Suppressor macrophage treated with lipopolysaccharide for 1 hour (primary cell): ENCODE results near the gene ANGPTL8.
A peak's percentile ranks its signal among the peaks of the same experiment; 100 is the strongest.

Source experiments
- DNase-seq, 3 donors: peaks; one replicate each; pipeline ENCODE4 v3.0.0-alpha.2; 2020 to 2022

The ANGPTL8 gene

DNA sequence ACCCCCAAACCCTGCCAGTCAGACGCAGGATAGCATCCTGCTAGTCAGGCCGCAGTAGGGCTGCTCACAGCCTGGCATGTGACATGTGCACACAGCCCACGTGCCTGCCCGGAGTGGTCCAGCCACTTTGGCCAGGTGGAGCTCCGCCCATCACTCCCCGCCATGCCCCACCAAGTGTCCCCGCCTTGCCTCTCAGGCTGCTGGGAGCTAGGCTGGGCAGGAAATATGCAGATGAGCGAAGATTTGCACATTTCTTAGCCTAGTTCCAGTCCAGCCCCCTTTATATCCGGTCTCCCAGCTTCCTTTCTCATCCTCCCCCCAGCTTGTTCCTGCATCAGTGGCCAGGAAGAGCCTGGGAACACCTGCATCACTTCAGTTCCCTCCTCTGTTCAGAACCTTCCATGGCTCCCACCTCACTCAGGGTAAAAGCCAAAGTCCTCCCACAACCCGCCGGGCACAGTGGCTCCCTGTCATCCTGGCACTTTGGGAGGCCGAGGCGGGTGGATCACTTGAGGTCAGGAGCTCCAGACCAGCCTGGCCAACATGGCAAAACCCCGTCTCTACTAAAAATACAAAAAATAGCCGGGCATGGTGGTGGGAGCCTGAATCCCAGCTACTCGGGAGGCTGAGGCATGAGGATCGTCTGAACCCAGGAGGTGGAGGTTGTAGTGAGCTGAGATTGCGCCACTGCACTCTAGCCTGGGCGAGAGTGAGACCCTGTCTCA, 25.2 kb downstream of the ANGPTL8 start:
- no peak for DNase-seq

DNA sequence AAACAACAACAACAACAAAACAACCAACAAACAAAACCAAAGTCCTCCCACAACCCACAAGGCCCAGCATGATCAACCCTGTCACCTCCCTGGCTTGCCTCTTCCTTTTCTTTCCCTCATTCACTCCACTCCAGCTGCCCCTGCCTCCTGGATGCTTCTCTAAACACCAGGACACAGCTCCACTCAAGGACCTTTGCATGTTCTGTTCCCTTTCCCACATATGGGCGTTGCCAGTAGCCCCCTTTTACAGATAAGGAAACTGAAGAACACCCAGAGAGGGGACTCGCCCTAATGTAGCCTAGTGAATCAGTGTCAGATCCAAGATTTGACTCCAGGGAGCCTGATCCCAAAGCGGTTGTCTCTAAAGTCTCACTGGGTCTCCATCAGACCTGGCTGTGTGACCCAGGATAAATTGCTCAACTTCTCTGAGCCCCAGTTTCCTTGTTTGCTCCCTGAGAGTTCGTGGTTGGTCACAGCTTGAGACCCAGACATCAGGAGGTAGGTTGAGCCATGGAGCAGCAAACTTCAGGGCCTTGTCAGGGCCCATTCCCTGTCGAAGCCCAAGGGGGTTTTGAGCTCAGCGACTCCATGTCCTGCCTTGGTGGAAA, 25.9 kb downstream of the ANGPTL8 start:
- no peak for DNase-seq

- no peak for DNase-seq
Observed at GRCh38 chr19:11265785-11266236, 26.4 kb downstream of the ANGPTL8 start.

DNA sequence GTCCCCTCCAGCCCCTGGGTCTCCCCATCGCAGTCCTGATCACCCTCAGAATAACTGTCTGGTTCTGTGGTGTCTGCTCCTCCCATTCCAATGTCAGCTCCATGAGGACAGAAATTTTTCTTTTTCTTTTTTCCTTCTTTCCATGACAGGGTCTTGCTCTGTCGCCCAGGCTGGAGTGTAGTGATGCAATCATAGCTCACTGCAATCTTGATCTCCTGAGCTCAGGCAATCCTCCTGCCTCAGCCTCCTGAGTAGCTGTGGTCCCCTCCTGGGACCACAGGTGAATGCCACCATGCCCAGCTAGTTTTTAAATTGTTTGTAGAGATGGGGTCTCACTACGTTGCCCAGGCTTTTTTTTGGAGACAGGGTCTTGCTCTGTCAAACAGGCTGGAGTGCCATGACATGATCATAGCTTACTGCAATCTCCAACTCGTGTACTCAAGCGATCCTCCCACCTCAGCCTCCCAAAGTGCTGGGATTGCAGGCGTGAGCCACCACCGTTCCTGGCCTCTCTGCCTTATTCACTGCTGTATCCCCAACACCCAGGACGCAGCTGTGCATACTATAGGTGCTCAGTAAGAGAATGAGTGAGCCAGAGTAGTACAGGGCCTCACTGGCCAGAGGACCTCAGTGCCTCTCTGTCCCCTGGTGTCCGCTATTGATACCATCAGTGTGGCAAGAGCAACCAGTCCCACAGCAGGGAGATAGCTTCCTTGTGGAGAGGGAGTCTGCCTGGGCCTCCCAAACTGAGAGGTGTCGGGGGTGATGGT, 28.1 kb downstream of the ANGPTL8 start:
- DNase-seq = no peak

DNA sequence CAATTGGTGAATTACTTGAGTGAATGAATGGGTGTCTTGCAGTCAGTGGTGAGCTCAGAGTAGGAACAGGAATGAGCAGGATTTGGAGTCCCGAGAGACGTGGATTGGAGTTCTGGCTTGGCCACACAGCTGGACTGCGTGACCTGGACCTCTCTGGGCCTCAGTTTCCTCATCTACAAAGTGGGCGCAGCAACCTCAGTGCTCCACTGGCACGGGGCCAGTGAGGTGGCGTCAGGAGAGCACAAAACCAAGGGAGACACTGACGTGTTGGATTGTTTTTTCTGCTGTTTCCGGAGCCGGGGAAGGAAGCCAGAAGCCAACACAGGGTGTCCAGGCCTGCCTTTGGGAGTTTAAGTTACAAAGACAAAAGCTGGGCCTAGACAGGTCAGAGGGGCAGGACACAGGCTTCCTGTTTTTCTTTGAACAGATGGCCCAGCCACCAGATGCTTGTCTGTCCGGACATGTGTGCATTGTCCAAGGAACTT, 29.4 kb downstream of the ANGPTL8 start:
- no peak for DNase-seq

DNA sequence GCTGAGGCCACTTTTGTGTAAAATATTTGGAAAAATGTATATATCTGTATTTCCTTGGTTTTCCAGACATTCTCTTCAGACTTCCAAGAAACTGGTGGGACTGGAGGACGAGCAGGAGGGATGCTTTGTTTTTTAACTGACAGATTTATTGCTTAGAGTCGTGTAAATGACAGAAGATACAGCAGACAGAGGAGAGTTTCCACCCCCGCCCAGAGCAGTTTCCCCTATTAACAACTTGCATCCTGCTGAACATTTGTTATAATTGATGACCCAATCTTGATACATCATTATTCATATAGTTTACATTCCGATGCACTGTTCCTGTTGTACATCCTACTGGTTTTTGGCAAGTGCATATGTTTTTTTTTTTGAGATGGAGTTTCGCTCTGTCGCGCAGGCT, 30.0 kb downstream of the ANGPTL8 start:
- DNase-seq = no peak

DNA sequence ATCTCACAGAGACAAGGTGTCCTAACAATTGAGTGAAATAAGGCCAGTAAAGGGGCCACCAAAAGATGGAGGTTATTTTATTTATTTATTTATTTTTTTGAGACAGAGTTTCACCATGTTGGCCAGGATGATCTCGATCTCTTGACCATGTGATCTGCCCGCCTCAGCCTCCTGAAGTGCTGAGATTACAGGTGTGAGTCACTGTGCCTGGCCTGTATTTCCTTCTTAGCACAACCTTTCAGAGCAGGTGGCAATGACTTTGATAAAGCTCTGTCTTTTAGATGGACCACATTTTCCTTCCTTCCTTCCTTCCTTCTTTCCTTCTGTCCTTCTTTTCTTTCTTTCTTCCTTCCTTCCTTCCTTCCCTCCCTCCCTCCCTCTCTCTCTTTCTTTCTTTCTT, 33.9 kb downstream of the ANGPTL8 start:
- no peak for DNase-seq

DNA sequence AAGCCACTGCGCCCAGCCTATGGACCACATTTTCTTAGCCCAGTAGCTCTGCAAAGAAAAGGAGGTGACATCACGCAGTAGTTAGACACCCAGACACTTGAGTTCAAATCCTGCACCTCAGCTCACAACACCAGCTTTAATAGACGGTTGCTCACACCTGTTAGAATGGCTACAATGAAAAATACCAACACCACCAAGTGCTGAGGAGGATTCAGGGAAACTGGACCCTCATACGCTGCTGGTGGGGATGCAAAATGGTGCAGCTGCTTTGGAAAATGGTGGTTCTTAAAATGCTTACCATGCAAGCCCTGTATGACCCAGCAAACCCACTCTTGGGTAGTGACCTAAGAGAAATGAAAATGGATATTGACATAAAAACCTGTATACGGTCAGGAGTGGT, 34.6 kb downstream of the ANGPTL8 start:
- DNase-seq = no peak

DNA sequence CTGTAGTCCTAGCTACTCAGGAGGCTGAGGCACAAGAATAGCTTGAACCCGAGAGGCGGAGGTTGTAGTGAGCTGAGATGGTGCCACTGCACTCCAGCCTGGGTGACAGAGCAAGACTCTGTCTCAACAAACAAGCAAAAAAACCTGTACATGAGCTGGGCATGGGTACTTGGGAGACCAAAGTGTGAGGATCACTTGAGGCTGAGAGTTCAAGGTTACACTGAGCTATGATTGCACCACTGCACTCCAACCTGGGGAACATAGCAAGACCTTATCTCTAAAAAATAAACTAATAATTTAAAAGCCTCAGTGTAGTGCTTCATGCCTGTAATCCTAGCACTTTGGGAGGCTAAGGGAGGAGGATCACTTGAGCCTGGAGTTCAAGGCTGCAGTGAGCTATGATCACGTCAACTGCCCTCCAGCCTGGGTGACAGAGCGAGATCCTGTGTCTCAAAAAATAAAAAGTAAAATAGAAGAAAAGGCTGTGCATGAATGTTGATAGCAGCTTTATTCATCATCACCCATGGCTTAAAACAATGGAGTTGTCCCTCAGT, 35.2 kb downstream of the ANGPTL8 start:
- DNase-seq = no peak

- DNase-seq = no peak
Observed at GRCh38 chr19:11278670-11279069, 39.3 kb downstream of the ANGPTL8 start.

DNA sequence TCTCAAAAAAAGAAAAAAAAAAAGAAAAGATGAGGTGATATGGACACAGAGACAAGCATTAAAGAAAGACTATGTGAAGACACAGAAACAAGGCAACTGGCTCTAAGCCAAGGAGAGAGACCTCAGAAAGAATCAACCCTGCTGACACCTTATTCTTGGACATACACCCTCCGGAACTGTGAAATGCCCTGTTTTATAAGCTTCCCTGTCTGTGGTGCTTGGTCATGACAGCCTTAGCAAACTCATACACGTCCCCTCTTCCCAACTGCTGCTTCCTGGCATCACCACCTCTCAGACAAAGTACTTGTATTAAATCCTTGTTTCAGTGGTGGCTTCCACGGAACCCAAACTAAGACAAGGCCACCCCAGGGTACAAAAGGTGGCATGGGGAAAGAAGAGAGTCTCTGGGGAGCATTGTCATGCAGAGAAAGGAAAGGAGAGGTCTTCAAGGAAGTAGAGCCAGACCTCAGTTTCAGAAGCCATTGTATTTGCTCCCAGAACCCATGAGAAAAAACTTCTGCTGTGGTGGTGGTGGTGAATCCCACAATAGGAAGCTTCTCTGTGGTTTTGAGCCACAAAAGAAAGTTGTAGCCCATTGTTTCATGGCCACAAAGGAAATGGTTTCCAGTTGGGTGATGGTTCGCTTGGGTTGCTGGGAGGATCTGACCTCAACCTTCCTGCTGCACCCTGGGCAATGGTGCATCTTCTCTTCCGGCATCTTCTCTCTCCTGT, 40.3 kb downstream of the ANGPTL8 start:
- DNase-seq = peak in 1 of 3 donors; percentile 51

DNA sequence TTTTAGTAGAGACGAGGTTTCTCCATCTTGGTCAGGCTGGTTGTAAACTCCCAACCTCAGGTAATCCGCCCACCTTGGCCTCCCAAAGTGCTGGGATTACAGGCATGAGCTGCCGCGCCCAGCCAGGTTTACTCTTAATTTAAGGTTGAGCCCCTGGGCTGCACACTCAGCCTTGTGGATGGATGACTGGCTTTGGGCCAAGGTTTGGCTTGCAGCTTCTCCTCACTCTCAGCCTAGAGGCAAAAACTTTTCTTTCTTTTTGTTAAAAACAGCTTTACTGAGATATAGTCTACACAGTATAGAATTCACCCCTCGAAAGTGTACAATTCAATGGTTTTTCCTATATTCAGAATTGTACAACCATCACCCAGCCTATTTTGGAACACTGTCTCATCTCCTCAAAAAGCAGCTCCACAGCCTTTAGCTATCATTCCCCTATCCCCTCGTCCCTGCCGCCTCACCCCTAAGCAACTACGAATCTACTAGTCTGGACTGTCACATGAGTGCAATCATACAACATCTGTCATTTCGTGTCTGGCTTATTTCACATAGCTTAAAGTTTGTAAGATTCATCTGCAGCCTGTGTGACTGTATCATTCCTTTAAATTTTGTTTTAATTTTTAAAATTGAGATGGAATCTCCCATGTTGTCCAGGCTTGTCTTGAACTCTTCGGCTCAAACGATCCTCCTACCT, 42.1 kb downstream of the ANGPTL8 start:
- no peak for DNase-seq

DNA sequence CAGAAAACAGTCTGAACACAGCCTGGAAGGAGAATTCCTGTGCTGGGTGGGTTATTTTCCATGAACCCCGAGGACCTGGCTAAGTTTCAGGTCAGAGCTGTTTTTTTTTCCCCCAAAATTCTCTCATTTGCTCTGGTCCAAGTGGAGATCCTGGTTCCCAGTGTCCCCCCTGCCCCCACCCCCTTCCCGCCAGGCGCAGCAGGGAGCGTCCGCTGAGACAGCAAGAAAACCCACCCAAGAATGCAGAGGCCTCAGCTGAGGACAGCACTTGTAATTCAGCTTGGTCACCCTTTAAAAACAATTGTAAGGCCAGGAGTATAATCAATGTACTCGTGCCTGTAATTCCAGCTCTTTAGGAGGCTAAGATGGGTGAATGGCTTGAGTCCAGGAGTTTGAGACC, 45.1 kb downstream of the ANGPTL8 start:
- DNase-seq = no peak

GRCh38 chr19:11286312-11286974, 47.0 kb downstream of the ANGPTL8 start:
- DNase-seq = peak; percentile 59 to 69 (median 62)

DNA sequence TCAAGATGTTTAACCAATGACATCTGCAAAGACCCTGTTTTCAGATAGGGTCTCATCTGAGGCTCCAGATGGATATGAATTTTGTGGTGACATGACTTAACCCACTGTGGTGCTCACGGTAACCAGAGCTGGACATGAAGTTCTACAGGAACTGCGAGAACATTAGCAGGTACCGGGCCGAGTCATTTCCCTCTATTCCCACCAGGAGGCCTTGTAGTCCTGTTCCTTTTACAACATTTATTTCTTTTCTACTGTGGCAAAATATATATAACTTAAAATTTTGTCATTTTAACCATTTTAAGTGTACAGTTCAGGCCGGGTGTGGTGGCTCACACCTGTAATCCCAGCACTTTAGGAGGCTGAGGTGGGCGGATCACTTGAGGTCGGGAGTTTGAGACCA, 48.9 kb downstream of the ANGPTL8 start:
- DNase-seq = peak; percentile 38 to 50 (median 44)

DNA sequence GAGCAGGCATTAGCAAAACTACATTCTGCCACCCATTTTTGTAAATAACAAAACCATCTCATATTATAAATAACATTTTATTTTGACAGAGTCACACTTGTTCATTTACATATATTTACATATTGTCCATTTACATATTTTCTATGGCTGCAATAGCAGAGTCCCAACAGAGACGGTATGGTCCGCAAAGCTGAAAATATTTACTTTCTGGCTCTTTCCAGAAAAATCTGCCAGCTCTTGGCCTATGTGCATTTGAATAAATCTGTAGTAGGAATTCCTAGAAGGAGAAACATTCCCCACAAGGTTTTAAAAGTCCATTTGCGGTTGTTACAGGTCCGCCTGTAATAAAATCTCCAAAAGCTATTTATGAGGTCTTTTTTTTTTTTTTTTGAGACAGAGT, 50.8 kb downstream of the ANGPTL8 start:
- no peak for DNase-seq

DNA sequence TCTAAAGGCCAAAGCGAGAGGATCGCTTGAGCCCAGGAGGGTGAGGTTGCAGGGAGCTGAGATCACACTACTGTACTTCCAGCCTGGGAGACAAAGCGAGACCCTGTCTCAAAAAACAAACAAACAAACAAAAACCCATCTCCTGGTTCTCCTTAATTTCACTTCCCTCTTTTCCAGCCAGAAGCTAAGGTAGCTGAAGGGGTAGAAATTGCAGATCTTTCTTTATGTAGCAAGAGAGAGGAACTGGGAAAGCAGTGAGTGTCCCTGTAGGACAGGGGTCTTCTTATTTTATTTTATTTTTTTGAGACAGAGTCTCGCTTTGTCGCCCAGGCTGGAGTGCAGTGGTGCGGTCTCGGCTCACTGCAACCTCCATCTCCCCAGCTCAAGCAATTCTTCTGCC, 52.0 kb downstream of the ANGPTL8 start:
- DNase-seq = no peak
